HepG2 (cell line): ENCODE results near the gene DOK5. TPM values are rescaled to one million over a fixed set of nuclear protein-coding genes. Genes with fewer than 3 reads are reported as not detected.
A peak's percentile ranks its signal among the peaks of the same experiment; 100 is the strongest.

Source experiments
- ATAC-seq: fragments of 200-7000 bp; cut with Tn5 transposase; 3 replicates; pipeline ENCODE4 v1.9.1; 2020; ENCODE audit warnings: mild to moderate bottlenecking, moderate library complexity
- BruUV-seq: library from RNA; stranded (reverse); fragments of 400-500 nt; replicated peaks from 2 replicates; lab custom pipeline; 2021; lab: Mats Ljungman, UMichigan
- CTCF ChIA-PET: fragments of 300-600 bp; formaldehyde crosslinking; extraction: SDS; loops from one replicate; lab custom pipeline; 2021; ENCODE audit warnings: low total read pairs, inconsistent platforms, low intra/inter-chr PET ratio; lab: Yijun Ruan, JAX
- POLR2A ChIA-PET: fragments of 350-600 bp; sonication (Branson Sonifier 250); formaldehyde crosslinking; loops from one replicate; lab custom pipeline; 2020; ENCODE audit warnings: antibody characterized with exemption, inconsistent platforms; lab: Yijun Ruan, JAX
- DNase-seq: peaks from one replicate; pipeline ENCODE4 v3.0.0-alpha.2; 2015; ENCODE audit warnings: low spot score
- FAIRE-seq: peaks from 3 replicates; lab custom pipeline; 2011; peaks lifted over from hg19 to GRCh38; lab: Jason Lieb, UNC
- H2AFZ ChIP-seq: one replicate; pipeline ENCODE4 v1.6.1; 2011; ENCODE audit warnings: low read length, inconsistent platforms
- H3K27ac ChIP-seq: fragments of 300-600 bp; 3 replicates; pipeline ENCODE4 v1.8.0; 2011; ENCODE audit warnings: mixed run types, mild to moderate bottlenecking, mixed read lengths, low read length, inconsistent platforms; ENCODE audit not compliant: insufficient read depth; ENCODE audit errors: extremely low read length
- H3K27me3 ChIP-seq, 2 experiments: fragments of 200-600 bp in 1 of 2; 2 replicates in 1 of 2; 3 replicates in 1 of 2; pipeline versions ENCODE4 v1.6.0 to v1.8.0; 2011; ENCODE audit warnings: low read length in 2 of 2, mild to moderate bottlenecking in 2 of 2, moderate library complexity in 2 of 2, inconsistent platforms in 1 of 2; ENCODE audit not compliant: insufficient read depth in 2 of 2, control insufficient read depth in 1 of 2
- H3K36me3 ChIP-seq, 2 experiments: fragments of 200-600 bp in 1 of 2; replicated peaks in 1 of 2; 2 replicates in 1 of 2; 3 replicates in 1 of 2; pipeline versions ENCODE4 v1.5.1 to v1.8.0; 2011; ENCODE audit warnings: low read length in 2 of 2, inconsistent platforms in 1 of 2; ENCODE audit not compliant: insufficient read depth in 2 of 2, control insufficient read depth in 1 of 2
- H3K4me1 ChIP-seq: 2 replicates; pipeline ENCODE4 v1.5.1; 2012; ENCODE audit warnings: low read length, inconsistent platforms; ENCODE audit not compliant: insufficient read depth
- H3K4me2 ChIP-seq: 2 replicates; pipeline ENCODE4 v1.6.0; 2011; ENCODE audit warnings: low read depth, low read length, inconsistent platforms
- H3K4me3 ChIP-seq, 3 experiments: fragments of 200-600 bp in 1 of 3; sonication (generic), shearing (Covaris generic) in 1 of 3; replicated peaks in 1 of 3; 2 replicates each; pipeline ENCODE4 v1.5.1; 2011 to 2016; ENCODE audit warnings: low read length in 3 of 3, inconsistent platforms in 2 of 3, low read depth in 2 of 3, mild to moderate bottlenecking in 2 of 3, control low read depth in 1 of 3, mixed read lengths in 1 of 3; ENCODE audit not compliant: insufficient read depth in 1 of 3
- H3K79me2 ChIP-seq: one replicate; pipeline ENCODE4 v1.6.1; 2011; ENCODE audit warnings: low read length, inconsistent platforms; ENCODE audit not compliant: insufficient read depth
- H3K9ac ChIP-seq: 2 replicates; pipeline ENCODE4 v1.6.0; 2011; ENCODE audit warnings: mild to moderate bottlenecking, low read depth, low read length, inconsistent platforms; ENCODE audit not compliant: insufficient read depth
- H3K9me3 ChIP-seq: 2 replicates; pipeline ENCODE4 v1.5.1; 2012; ENCODE audit warnings: mild to moderate bottlenecking, low read length
- H4K20me1 ChIP-seq: 2 replicates; pipeline ENCODE4 v1.6.0; 2011; ENCODE audit warnings: inconsistent platforms, mild to moderate bottlenecking, low read length, moderate library complexity; ENCODE audit not compliant: insufficient read depth
- KAT2B ChIP-seq: fragments of 150-350 bp; IDR thresholded peaks from 2 replicates; pipeline ENCODE4 v1.6.1; 2014; ENCODE audit warnings: low read depth, low read length, borderline replicate concordance
- MLLT10 ChIP-seq: sonication (generic); formaldehyde crosslinking; IDR thresholded peaks from 2 replicates; pipeline ENCODE4 v1.4.0; 2020; ENCODE audit warnings: missing genetic modification reagents
- NONO ChIP-seq, 2 experiments: fragments of 450-650 bp in 1 of 2; sonication (generic) in 1 of 2; formaldehyde crosslinking in 1 of 2; IDR thresholded peaks in 1 of 2; conservative IDR thresholded peaks in 1 of 2; 2 replicates each; pipeline versions ENCODE4 v1.6.1 to v1.8.0; 2017 to 2022; ENCODE audit warnings: mild to moderate bottlenecking in 1 of 2, missing genetic modification reagents in 1 of 2, moderate library complexity in 1 of 2
- NR0B2 ChIP-seq: sonication (generic); formaldehyde crosslinking; IDR thresholded peaks from 2 replicates; pipeline ENCODE4 v1.4.0; 2020; ENCODE audit warnings: mild to moderate bottlenecking, missing genetic modification reagents
- WGBS: methylation state at CpG from one replicate; pipeline ENCODE4 v1.1.6; 2017; ENCODE audit warnings: low lambda C conversion rate; 5-methylcytosine and 5-hydroxymethylcytosine counted together
- in situ Hi-C: cut with HindIII; loops from 2 replicates; pipeline ENCODE4 v1.10.0; 2017; ENCODE audit warnings: low pct_unique_long_range_greater_than_20kb; ENCODE audit not compliant: extremely low pct_ligation_motif_present
- intact Hi-C: fragments of 100-400 bp; cut with micrococcal nuclease; formaldehyde crosslinking; loops from one replicate; pipeline ENCODE4 v1.10.0; 2022; ENCODE audit not compliant: unreplicated experiment
- polyA plus RNA-seq, 8 experiments: library from polyadenylated mRNA; depleted of rRNA in 3 of 8; stranded (reverse) in 7 of 8; unstranded in 1 of 8; fragments of >200 nt; fragmentation: Illumina TruSeq in 4 of 8; extraction: Trizol in 4 of 8; gene quantifications; 2 replicates each; pipeline versions ENCODE4 v1.2.1 to v1.2.3, GENCODE V29; 2011 to 2016; ENCODE audit warnings: low read depth in 4 of 8, missing spikeins in 1 of 8, mixed read lengths in 1 of 8; ENCODE audit not compliant: insufficient read depth in 1 of 8
- total RNA-seq, 5 experiments: library from RNA; depleted of rRNA; stranded (reverse); fragments of >200 nt; fragmentation: Illumina TruSeq; extraction: Trizol; gene quantifications; 2 replicates each; pipeline ENCODE4 v1.2.3, GENCODE V29; 2016; ENCODE audit warnings: low read depth in 1 of 5
- TF ChIP-seq, protein P1 (sequence below): sonication (generic); formaldehyde crosslinking; IDR thresholded peaks from 2 replicates; pipeline ENCODE4 v1.5.0; 2020; ENCODE audit warnings: missing genetic modification reagents

The DOK5 gene
- total and polyA plus RNA-seq, 2 of the 13 experiments (the other 11 are each of a cell fraction or from before 2014, with no cell fraction given): not detected

DNA sequence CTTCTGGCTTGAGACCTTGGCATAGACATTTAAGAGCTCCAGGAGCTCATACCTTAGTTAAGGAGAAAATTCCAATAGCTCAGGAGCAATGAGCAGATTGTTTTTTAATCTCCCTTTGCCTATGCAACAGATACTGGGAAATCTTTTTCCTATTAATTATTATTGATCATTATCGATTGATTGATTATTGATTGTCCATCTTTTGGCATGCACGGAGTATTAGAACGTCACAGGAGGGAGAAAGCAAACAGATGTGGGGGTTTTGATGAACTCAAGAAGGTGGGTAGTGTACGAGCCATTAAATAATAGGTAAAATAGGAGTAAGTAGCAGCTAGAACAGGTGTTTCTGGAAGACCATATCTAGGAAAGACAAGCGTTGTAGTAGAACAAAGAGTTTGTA is 205.0 kb downstream of the DOK5 start:
- intact Hi-C loops (loop anchor here (2.0 kb wide), 1 partner anchor 1664 kb away; no protein-coding TSS in a partner anchor), in situ Hi-C loops (loop anchor here (5.0 to 10.0 kb wide), 2 partner anchors 1577 to 1654 kb away; no protein-coding TSS in a partner anchor)
- ChIA-PET POLR2A (no interaction called here), CTCF (interaction anchor here (1.1 to 2.3 kb wide), 5 partner anchors 47 to 1663 kb away, joined by 3 to 13 read pairs (median 5); no protein-coding TSS in a partner anchor)
- Histone ChIP-seq H3K79me2 (no peaks in the 10 kb centered on the region), H3K9ac (no peak overlapping the region), H3K4me2 (no peak overlapping the region), H4K20me1 (0 out of 2 replicates have a peak, but pooled peaks cover 2% of the 10 kb centered on the region), H3K27me3 (peaks cover 0 to 17% of the 10 kb centered on the region in 2 experiments; a peak in 2 of 5 replicates), H3K36me3 (no peaks in the 10 kb centered on the region), H3K4me1 (no peaks in the 10 kb centered on the region), H3K27ac (no peak overlapping the region), H3K9me3 (no peaks in the 10 kb centered on the region), H2AFZ (no peak overlapping the region), H3K4me3 (no peak overlapping the region)
- FAIRE-seq: no peak
- TF ChIP-seq NR0B2 (CRISPR knock-in tag) (no peak), NONO (IDR thresholded peaks at IDR 0.05) (no peak), NONO (CRISPR knock-in tag; conservative IDR thresholded peaks at IDR 0.05) (no peak), KAT2B (peak; percentile 61), MLLT10 (CRISPR knock-in tag) (no peak)
- TF ChIP-seq, protein P1, sequence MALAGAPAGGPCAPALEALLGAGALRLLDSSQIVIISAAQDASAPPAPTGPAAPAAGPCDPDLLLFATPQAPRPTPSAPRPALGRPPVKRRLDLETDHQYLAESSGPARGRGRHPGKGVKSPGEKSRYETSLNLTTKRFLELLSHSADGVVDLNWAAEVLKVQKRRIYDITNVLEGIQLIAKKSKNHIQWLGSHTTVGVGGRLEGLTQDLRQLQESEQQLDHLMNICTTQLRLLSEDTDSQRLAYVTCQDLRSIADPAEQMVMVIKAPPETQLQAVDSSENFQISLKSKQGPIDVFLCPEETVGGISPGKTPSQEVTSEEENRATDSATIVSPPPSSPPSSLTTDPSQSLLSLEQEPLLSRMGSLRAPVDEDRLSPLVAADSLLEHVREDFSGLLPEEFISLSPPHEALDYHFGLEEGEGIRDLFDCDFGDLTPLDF (CRISPR knock-in tag): no peak
- BruUV-seq: no TSS peak
- ATAC-seq: 0 out of 3 replicates have a peak, but pooled peaks have one; percentile 26
- WGBS: 11% methylated on average over 5 of the region's 5 CpGs
- DNase-seq: no peak
